ENCODE results near the gene TRAM1L1. TPM values are rescaled to one million over a fixed set of nuclear protein-coding genes. Genes with fewer than 3 reads are reported as not detected.
A peak's percentile ranks its signal among the peaks of the same experiment; 100 is the strongest.

The TRAM1L1 gene
- polyA plus RNA-seq (ENCODE audit: insufficient read length), result 4.4 TPM

- DNase-seq (ENCODE audit: low read depth), result peak; percentile 22
Observed at GRCh38 chr4:117084866-117085701, at the start of gene TRAM1L1. Gene TRAM1L1 (minus strand): TSS chr4:117085576. CDS start chr4:117085393, 183 bp downstream.

- peak; percentile 1 for DNase-seq (ENCODE audit: low read depth)
Observed at GRCh38 chr4:117134386-117134785, 49.0 kb upstream of the TRAM1L1 start.

GRCh38 chr4:117096886-117097285 is 11.5 kb upstream of the TRAM1L1 start:
- no peak for DNase-seq (ENCODE audit: low read depth)

- DNase-seq (ENCODE audit: low read depth), result no peak
Observed at GRCh38 chr4:117096462-117096861, 11.1 kb upstream of the TRAM1L1 start.

- DNase-seq (ENCODE audit: low read depth), result no peak
Observed at GRCh38 chr4:117093571-117093970, 8.2 kb upstream of the TRAM1L1 start.

GRCh38 chr4:117077760-117078159 is 7.6 kb downstream of the TRAM1L1 start:
- no peak for DNase-seq (ENCODE audit: low read depth)

GRCh38 chr4:117068120-117068519 is 17.3 kb downstream of the TRAM1L1 start:
- no peak for DNase-seq (ENCODE audit: low read depth)

- DNase-seq (ENCODE audit: low read depth), result no peak
Observed at GRCh38 chr4:117063961-117064696, 21.2 kb downstream of the TRAM1L1 start.

GRCh38 chr4:117042962-117043361 is 42.4 kb downstream of the TRAM1L1 start:
- DNase-seq (ENCODE audit: low read depth), result no peak
